ENCODE measurements around the gene CCDC183.

Gene CCDC183

GRCh38 chr9:136808075-136808805, 12.1 kb downstream of the CCDC183 start:
- no peak for DNase-seq (ENCODE audit: low read depth)
- TF ChIP-seq CTCF (IDR thresholded peaks at IDR 0.05; ENCODE audit: control insufficient read depth, extremely low read depth, insufficient read depth): no peak
- H3K4me3 ChIP-seq (ENCODE audit: low read depth, low read length): peak overlapping the region; percentile 81

GRCh38 chr9:136808806-136809158, 12.6 kb downstream of the CCDC183 start:
- DNase-seq (ENCODE audit: low read depth): no peak
- TF ChIP-seq CTCF (IDR thresholded peaks at IDR 0.05; ENCODE audit: control insufficient read depth, extremely low read depth, insufficient read depth): no peak
- peak overlapping the region; percentile 81 for H3K4me3 ChIP-seq (ENCODE audit: low read depth, low read length)

GRCh38 chr9:136814725-136815421, 18.7 kb downstream of the CCDC183 start:
- TF ChIP-seq CTCF (IDR thresholded peaks at IDR 0.05; ENCODE audit: control insufficient read depth, extremely low read depth, insufficient read depth): no peak
- H3K4me3 ChIP-seq (ENCODE audit: low read depth, low read length): no peak overlapping the region
- no peak for DNase-seq (ENCODE audit: low read depth)

GRCh38 chr9:136815422-136815782, 19.3 kb downstream of the CCDC183 start:
- H3K4me3 ChIP-seq (ENCODE audit: low read depth, low read length): no peak overlapping the region
- TF ChIP-seq CTCF (IDR thresholded peaks at IDR 0.05; ENCODE audit: control insufficient read depth, extremely low read depth, insufficient read depth): no peak
- DNase-seq (ENCODE audit: low read depth): no peak

- H3K4me3 ChIP-seq (ENCODE audit: low read depth, low read length): no peak overlapping the region
- TF ChIP-seq CTCF (IDR thresholded peaks at IDR 0.05; ENCODE audit: control insufficient read depth, extremely low read depth, insufficient read depth): no peak
- no peak for DNase-seq (ENCODE audit: low read depth)
These were observed 25.1 kb downstream of the CCDC183 start for GRCh38 chr9:136820971-136821825.

GRCh38 chr9:136821826-136822544, 25.8 kb downstream of the CCDC183 start:
- DNase-seq (ENCODE audit: low read depth): no peak
- no peak overlapping the region for H3K4me3 ChIP-seq (ENCODE audit: low read depth, low read length)
- TF ChIP-seq CTCF (IDR thresholded peaks at IDR 0.05; ENCODE audit: control insufficient read depth, extremely low read depth, insufficient read depth): no peak
